Osteocyte (in vitro differentiated cells): Measurements from ENCODE around the gene LTB. TPM values are rescaled to one million over a fixed set of nuclear protein-coding genes. Genes with fewer than 3 reads are reported as not detected.
A peak's percentile ranks its signal among the peaks of the same experiment; 100 is the strongest.

Source experiments
- DNase-seq: peaks from one replicate; pipeline ENCODE4 v3.0.0; 2021; ENCODE audit warnings: mixed read lengths; ENCODE audit not compliant: unreplicated experiment; ENCODE audit errors: extremely low spot score
- H3K27ac Mint-ChIP-seq: one replicate; pipeline ENCODE4 v1.8.0; 2021; ENCODE audit warnings: mild to moderate bottlenecking, mixed read lengths; ENCODE audit not compliant: unreplicated experiment
- H3K27me3 Mint-ChIP-seq: one replicate; pipeline ENCODE4 v1.8.0; 2021; ENCODE audit warnings: mixed read lengths; ENCODE audit not compliant: unreplicated experiment
- H3K36me3 Mint-ChIP-seq: one replicate; pipeline ENCODE4 v1.8.0; 2021; ENCODE audit warnings: mixed read lengths; ENCODE audit not compliant: unreplicated experiment
- H3K4me1 Mint-ChIP-seq: one replicate; pipeline ENCODE4 v1.8.0; 2021; ENCODE audit warnings: mixed read lengths; ENCODE audit not compliant: unreplicated experiment
- H3K4me3 Mint-ChIP-seq: one replicate; pipeline ENCODE4 v1.8.0; 2021; ENCODE audit warnings: mild to moderate bottlenecking, moderate library complexity, mixed read lengths; ENCODE audit not compliant: unreplicated experiment
- H3K9me3 Mint-ChIP-seq: one replicate; pipeline ENCODE4 v1.8.0; 2021; ENCODE audit warnings: mixed read lengths; ENCODE audit not compliant: unreplicated experiment
- CTCF ChIP-seq: fragments of 200-600 bp; sonication (generic); IDR thresholded peaks from 2 replicates; pipeline ENCODE4 v1.5.0; 2021; ENCODE audit warnings: antibody characterized with exemption, mild to moderate bottlenecking, moderate library complexity
- total RNA-seq: library from RNA; stranded (reverse); gene quantifications from 2 replicates; pipeline ENCODE4 v1.2.1, GENCODE V29; 2021

LTB gene
- total RNA-seq, 1 donor from 2014 or later: not detected

- no peak for DNase-seq
- Mint-ChIP-seq H3K36me3 (no peaks in the 10 kb centered on the region), H3K4me3 (no peak overlapping the region), H3K9me3 (no peaks in the 10 kb centered on the region), H3K27me3 (no peaks in the 10 kb centered on the region), H3K27ac (no peak overlapping the region), H3K4me1 (peaks cover 11% of the 10 kb centered on the region)
- TF ChIP-seq CTCF: peak; percentile 40
Measured at GRCh38 chr6:31585491-31585890, 3.3 kb upstream of the LTB start.

- Mint-ChIP-seq H3K4me3 (peak overlapping the region; percentile 96), H3K9me3 (no peaks in the 10 kb centered on the region), H3K4me1 (peaks cover 16% of the 10 kb centered on the region), H3K36me3 (no peaks in the 10 kb centered on the region), H3K27ac (peak overlapping the region; percentile 90), H3K27me3 (no peaks in the 10 kb centered on the region)
- no peak for DNase-seq
- TF ChIP-seq CTCF: no peak
Measured at GRCh38 chr6:31581434-31582229, 592 bp downstream of the LTB start.

- H3K27ac Mint-ChIP-seq: peak overlapping the region; percentile 90
- DNase-seq: peak; percentile 96
Measured at GRCh38 chr6:31580807-31581433, 1.3 kb downstream of the LTB start.

GRCh38 chr6:31580438-31580740 is 1.8 kb downstream of the LTB start:
- Mint-ChIP-seq H3K36me3 (no peaks in the 10 kb centered on the region), H3K27me3 (no peaks in the 10 kb centered on the region), H3K9me3 (no peaks in the 10 kb centered on the region), H3K27ac (no peak overlapping the region), H3K4me3 (peak overlapping the region; percentile 96), H3K4me1 (peaks cover 16% of the 10 kb centered on the region)
- DNase-seq: no peak
- TF ChIP-seq CTCF: no peak

More at GRCh38 chr6:31580807-31581433, 1.3 kb downstream of the LTB start:
- H3K36me3 Mint-ChIP-seq: no peaks in the 10 kb centered on the region
- peak; percentile 100 for TF ChIP-seq CTCF
- H3K4me3 Mint-ChIP-seq: peak overlapping the region; percentile 96
- no peaks in the 10 kb centered on the region for H3K27me3 Mint-ChIP-seq
- H3K4me1 Mint-ChIP-seq: peaks cover 16% of the 10 kb centered on the region
- no peaks in the 10 kb centered on the region for H3K9me3 Mint-ChIP-seq

- TF ChIP-seq CTCF: no peak
- Mint-ChIP-seq H3K9me3 (no peaks in the 10 kb centered on the region), H3K4me1 (peaks cover 16% of the 10 kb centered on the region), H3K36me3 (no peaks in the 10 kb centered on the region), H3K27me3 (no peaks in the 10 kb centered on the region), H3K4me3 (peak overlapping the region; percentile 96), H3K27ac (no peak overlapping the region)
- no peak for DNase-seq
Measured at GRCh38 chr6:31579546-31580437, 2.4 kb downstream of the LTB start.
